Adrenal gland (tissue), 12 donors: ENCODE measurements around the gene AKT3. TPM values are rescaled to one million over a fixed set of nuclear protein-coding genes. Genes with fewer than 3 reads are reported as not detected.
A peak's percentile ranks its signal among the peaks of the same experiment; 100 is the strongest.
"Not testable (repeated sequence)": the region's sequence is repeated elsewhere in the genome, so short reads cannot be mapped to it uniquely, and the experiment has no call there.

Experiments
- DNase-seq, 7 donors: peaks; one replicate each; pipeline ENCODE4 v3.0.0-alpha.2; 2019 to 2020
- H3K27ac ChIP-seq, 5 donors: fragments of 200-600 bp; sonication (generic) in 4 of 5; 1 replicate in 3 of 5; 2 replicates in 2 of 5; pipeline versions ENCODE4 v1.5.1 to v1.8.0; 2016 to 2020; ENCODE audit warnings: mild to moderate bottlenecking in 1 of 5
- H3K27me3 ChIP-seq: fragments of 200-600 bp; 2 replicates; pipeline ENCODE4 v1.8.0; 2021
- H3K36me3 ChIP-seq, 2 donors: fragments of 200-600 bp; replicated peaks in 1 of 2; 1 replicate in 1 of 2; 2 replicates in 1 of 2; pipeline versions ENCODE4 v1.5.1 to v1.8.0; 2018 to 2022
- H3K4me1 ChIP-seq, 2 donors: fragments of 200-600 bp; replicated peaks in 1 of 2; 1 replicate in 1 of 2; 2 replicates in 1 of 2; pipeline versions ENCODE4 v1.5.1 to v1.8.0; 2018 to 2021
- H3K4me3 ChIP-seq, 4 donors: fragments of 200-600 bp; sonication (generic) in 3 of 4; one replicate each; pipeline ENCODE4 v1.5.1; 2016 to 2018
- H3K9me3 ChIP-seq, 3 donors: fragments of 200-600 bp; sonication (generic) in 1 of 3; replicated peaks in 1 of 3; 1 replicate in 2 of 3; 2 replicates in 1 of 3; pipeline versions ENCODE4 v1.5.1 to v1.8.0; 2016 to 2021
- POLR2A ChIP-seq, 2 donors: fragments of 450-650 bp; IDR thresholded peaks; one replicate each; pipeline ENCODE4 v1.6.1; 2017; ENCODE audit warnings: antibody characterized with exemption in 2 of 2, mild to moderate bottlenecking in 2 of 2, moderate library complexity in 1 of 2
- WGBS, 4 donors: extraction: QIAGEN DNeasy Blood & Tissue Kit in 2 of 4; methylation state at CpG; one replicate each; pipeline versions ENCODE4 v1.1.5 to v1.1.7; 2013 to 2017; 5-methylcytosine and 5-hydroxymethylcytosine counted together
- intact Hi-C, 2 donors: fragments of 100-400 bp; cut with DNase I; formaldehyde crosslinking; loops; one replicate each; pipeline versions ENCODE4 v1.14.1 to v1.15.0; 2022 to 2023
- polyA plus RNA-seq, 3 donors: library from polyadenylated mRNA; stranded (reverse); fragments of 200-250 nt in 2 of 3; fragments of 350-450 nt in 1 of 3; fragmentation: Illumina TruSeq in 1 of 3; extraction: RNeasy Lipid Tissue Mini Kit (QIAGEN cat#74804) in 1 of 3; gene quantifications; one replicate each; pipeline ENCODE4 v1.2.3, GENCODE V29; 2013 to 2014
- total RNA-seq, 9 donors: library from RNA; depleted of rRNA in 4 of 9; stranded (reverse); fragments of >200 nt in 4 of 9; fragments of 120-200 nt in 1 of 9; fragmentation: NEBNext Ultra II Directional in 1 of 9; extraction: Animal tissue kit (Norgen Biotek cat#: 25700) in 1 of 9; gene quantifications; one replicate each; pipeline versions ENCODE4 v1.1.0 to v1.2.4, GENCODE V29; 2013 to 2023
- TF ChIP-seq, protein P1 (sequence below), 6 experiments: fragments of 450-650 bp in 4 of 6; fragments of 200-600 bp in 2 of 6; sonication (generic) in 1 of 6; IDR thresholded peaks; 1 replicate in 5 of 6; 2 replicates in 1 of 6; pipeline versions ENCODE4 v1.5.1 to v1.8.0; 2016 to 2021; ENCODE audit warnings: antibody characterized with exemption in 6 of 6, mild to moderate bottlenecking in 2 of 6, moderate library complexity in 1 of 6
- donor health status: healthy with polysubstance abuse.
- donor health status: Bipolar disorder and iron deficiency.
- donor health status: DM: yes; HTN: yes; CAD: no.
- donor health status: DM: no; HTN: no; CAD: no.
- donor health status: DM: no; HTN: no; CAD: no.
- donor health status: DM: yes; HTN: yes; CAD: no.

Gene AKT3
- total and polyA plus RNA-seq, 12 donors, result 11.4 to 82.3 (median 32.4) TPM

DNA sequence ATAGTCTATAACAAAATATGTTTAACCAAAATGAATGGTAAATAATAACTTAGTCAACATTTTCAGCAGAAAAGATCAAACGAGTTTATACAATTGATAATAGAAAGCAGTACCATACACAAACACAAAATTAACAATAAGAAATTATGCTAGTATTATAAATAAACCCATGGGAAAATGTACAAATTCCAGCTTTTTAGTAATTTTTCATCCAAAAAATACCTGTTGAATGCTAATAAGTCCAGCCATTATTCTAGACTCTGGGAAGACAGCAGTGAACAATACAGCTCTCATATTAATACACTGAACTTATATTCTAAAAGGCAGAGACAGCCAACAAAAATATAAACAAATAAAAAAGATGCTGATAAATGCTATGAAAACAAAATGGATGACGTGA is 66.3 kb downstream of the AKT3 start:
- no peak for DNase-seq
- Histone ChIP-seq H3K27me3 (no peaks in the 10 kb centered on the region), H3K4me3 (no peak overlapping the region), H3K36me3 (no peaks in the 10 kb centered on the region), H3K27ac (no peak overlapping the region), H3K9me3 (no peaks in the 10 kb centered on the region), H3K4me1 (peaks cover 0 to 19% of the 10 kb centered on the region in 2 donors)
- intact Hi-C loops, result no loop called here
- WGBS, 4 donors, result 73 to 83% (median 77%) methylated on average over 2 of the region's 2 CpGs
- TF ChIP-seq POLR2A (IDR thresholded peaks at IDR 0.05), result no peak
- TF ChIP-seq, protein P1, sequence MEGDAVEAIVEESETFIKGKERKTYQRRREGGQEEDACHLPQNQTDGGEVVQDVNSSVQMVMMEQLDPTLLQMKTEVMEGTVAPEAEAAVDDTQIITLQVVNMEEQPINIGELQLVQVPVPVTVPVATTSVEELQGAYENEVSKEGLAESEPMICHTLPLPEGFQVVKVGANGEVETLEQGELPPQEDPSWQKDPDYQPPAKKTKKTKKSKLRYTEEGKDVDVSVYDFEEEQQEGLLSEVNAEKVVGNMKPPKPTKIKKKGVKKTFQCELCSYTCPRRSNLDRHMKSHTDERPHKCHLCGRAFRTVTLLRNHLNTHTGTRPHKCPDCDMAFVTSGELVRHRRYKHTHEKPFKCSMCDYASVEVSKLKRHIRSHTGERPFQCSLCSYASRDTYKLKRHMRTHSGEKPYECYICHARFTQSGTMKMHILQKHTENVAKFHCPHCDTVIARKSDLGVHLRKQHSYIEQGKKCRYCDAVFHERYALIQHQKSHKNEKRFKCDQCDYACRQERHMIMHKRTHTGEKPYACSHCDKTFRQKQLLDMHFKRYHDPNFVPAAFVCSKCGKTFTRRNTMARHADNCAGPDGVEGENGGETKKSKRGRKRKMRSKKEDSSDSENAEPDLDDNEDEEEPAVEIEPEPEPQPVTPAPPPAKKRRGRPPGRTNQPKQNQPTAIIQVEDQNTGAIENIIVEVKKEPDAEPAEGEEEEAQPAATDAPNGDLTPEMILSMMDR (IDR thresholded peaks at IDR 0.05), result no peak

DNA sequence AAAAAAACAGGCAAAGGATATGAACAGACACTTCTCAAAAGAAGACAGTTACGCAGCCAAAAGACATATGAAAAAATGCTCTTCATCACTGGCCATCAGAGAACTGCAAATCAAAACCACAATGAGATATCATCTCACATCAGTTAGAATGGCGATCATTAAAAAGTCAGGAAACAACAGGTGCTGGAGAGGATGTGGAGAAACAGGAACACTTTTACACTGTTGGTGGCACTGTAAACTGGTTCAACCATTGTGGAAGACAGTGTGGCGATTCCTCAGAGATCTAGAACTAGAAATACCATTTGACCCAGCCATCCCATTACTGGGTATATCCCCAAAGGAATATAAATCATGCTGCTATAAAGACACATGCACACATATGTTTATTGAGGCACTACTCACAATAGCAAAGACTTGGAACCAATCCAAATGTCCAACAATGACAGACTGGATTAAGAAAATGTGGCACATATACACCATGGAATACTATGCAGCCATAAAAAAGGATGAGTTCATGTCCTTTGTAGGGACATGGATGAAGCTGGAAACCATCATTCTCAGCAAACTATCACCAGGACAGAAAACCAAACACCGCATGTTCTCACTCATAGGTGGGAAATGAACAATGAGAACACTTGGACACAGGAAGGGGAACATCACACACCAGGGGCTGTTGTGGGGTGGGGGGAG is 77.5 kb downstream of the AKT3 start:
- H3K27ac ChIP-seq, H3K27me3 ChIP-seq, DNase-seq, intact Hi-C loops, H3K36me3 ChIP-seq, H3K4me1 ChIP-seq, H3K9me3 ChIP-seq, H3K4me3 ChIP-seq: not testable (repeated sequence)
- 95 to 97% (median 95%) methylated on average over 4 of the region's 4 CpGs for WGBS, 4 donors

GRCh38 chr1:243770860-243771259 is 79.2 kb downstream of the AKT3 start:
- Histone ChIP-seq H3K4me1 (peaks cover under 1 to 15% of the 10 kb centered on the region in 2 donors), H3K36me3 (no peaks in the 10 kb centered on the region), H3K4me3 (no peak overlapping the region), H3K27ac (no peak overlapping the region), H3K9me3 (no peaks in the 10 kb centered on the region), H3K27me3 (no peaks in the 10 kb centered on the region)
- TF ChIP-seq, protein P1 (IDR thresholded peaks at IDR 0.05), result no peak
- TF ChIP-seq POLR2A (IDR thresholded peaks at IDR 0.05), result no peak
- intact Hi-C loops, result no loop called here
- no peak for DNase-seq
- 81 to 94% (median 91%) methylated on average over 1 of the region's 1 CpG for WGBS, 4 donors

DNA sequence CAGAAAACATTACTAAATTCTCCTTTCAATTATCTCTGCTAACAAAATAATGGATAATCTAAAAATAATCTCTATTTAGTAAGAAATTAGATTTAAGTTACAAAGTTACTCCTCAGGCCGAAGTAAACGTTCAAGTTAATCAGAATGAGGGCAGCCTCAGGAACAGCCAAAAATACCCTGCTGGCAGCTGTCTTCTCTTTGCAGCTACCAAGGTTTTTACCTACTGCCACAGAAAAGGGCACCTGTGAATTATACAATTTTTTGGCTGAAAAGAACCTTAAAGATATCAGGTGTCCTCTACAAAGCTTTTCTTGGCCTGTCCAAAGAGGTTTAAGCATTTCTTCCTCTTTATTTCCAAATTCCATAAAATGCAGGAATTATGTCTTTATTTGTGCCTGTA is 84.4 kb downstream of the AKT3 start:
- H3K4me3 ChIP-seq, result no peak overlapping the region
- 20 to 35% (median 26%) methylated on average over 2 of the region's 2 CpGs for WGBS, 4 donors
- intact Hi-C loops, result no loop called here
- peaks cover 13 to 55% of the 10 kb centered on the region in 2 donors for H3K4me1 ChIP-seq
- TF ChIP-seq, protein P1 (IDR thresholded peaks at IDR 0.05), result no peak
- no peak for TF ChIP-seq POLR2A (IDR thresholded peaks at IDR 0.05)
- H3K9me3 ChIP-seq, result no peaks in the 10 kb centered on the region
- no peaks in the 10 kb centered on the region for H3K27me3 ChIP-seq
- DNase-seq, result no peak
- peak overlapping the region in 2 of 5 donors; percentile 11 to 20 for H3K27ac ChIP-seq
- H3K36me3 ChIP-seq, result no peaks in the 10 kb centered on the region

GRCh38 chr1:243763806-243764205 is 86.2 kb downstream of the AKT3 start:
- no peak for TF ChIP-seq POLR2A (IDR thresholded peaks at IDR 0.05)
- TF ChIP-seq, protein P1 (IDR thresholded peaks at IDR 0.05), result peak in 1 of 6 experiments; percentile 20
- WGBS, 4 donors, result 43 to 61% (median 52%) methylated on average over 5 of the region's 5 CpGs
- no peak for DNase-seq
- H3K4me1 ChIP-seq, result peaks cover 13 to 73% of the 10 kb centered on the region in 2 donors
- H3K27me3 ChIP-seq, result no peaks in the 10 kb centered on the region
- H3K9me3 ChIP-seq, result no peaks in the 10 kb centered on the region
- peak overlapping the region in 1 of 4 donors; percentile 17 for H3K4me3 ChIP-seq
- no peak overlapping the region for H3K27ac ChIP-seq
- no peaks in the 10 kb centered on the region for H3K36me3 ChIP-seq
- intact Hi-C loops, result no loop called here
